Sciatic nerve (tissue), 2 donors: ENCODE data around the gene APC2. TPM values are rescaled to one million over a fixed set of nuclear protein-coding genes. Genes with fewer than 3 reads are reported as not detected.

Source experiments
- ATAC-seq: fragments of 200-7000 bp; cut with Tn5 transposase; one replicate; pipeline ENCODE4 v1.9.1; 2020; ENCODE audit warnings: mild to moderate bottlenecking, moderate library complexity
- DNase-seq: peaks from one replicate; pipeline ENCODE4 v3.0.0-alpha.2; 2020; ENCODE audit warnings: low spot score
- intact Hi-C: fragments of 100-400 bp; cut with DNase I; formaldehyde crosslinking; loops from one replicate; pipeline ENCODE4 v1.14.2; 2022
- total RNA-seq: library from RNA; stranded (reverse); fragmentation: NEBNext Ultra II Directional; extraction: Animal tissue kit (Norgen Biotek cat#: 25700); gene quantifications from one replicate; pipeline ENCODE4 v1.2.1, GENCODE V29; 2021
- donor health status: DM: no; HTN: no; CAD: no.
- donor health status: DM: no; HTN: no; CAD: no.

APC2 gene
- total RNA-seq, 1 donor from 2014 or later, result 6.0 TPM

DNA sequence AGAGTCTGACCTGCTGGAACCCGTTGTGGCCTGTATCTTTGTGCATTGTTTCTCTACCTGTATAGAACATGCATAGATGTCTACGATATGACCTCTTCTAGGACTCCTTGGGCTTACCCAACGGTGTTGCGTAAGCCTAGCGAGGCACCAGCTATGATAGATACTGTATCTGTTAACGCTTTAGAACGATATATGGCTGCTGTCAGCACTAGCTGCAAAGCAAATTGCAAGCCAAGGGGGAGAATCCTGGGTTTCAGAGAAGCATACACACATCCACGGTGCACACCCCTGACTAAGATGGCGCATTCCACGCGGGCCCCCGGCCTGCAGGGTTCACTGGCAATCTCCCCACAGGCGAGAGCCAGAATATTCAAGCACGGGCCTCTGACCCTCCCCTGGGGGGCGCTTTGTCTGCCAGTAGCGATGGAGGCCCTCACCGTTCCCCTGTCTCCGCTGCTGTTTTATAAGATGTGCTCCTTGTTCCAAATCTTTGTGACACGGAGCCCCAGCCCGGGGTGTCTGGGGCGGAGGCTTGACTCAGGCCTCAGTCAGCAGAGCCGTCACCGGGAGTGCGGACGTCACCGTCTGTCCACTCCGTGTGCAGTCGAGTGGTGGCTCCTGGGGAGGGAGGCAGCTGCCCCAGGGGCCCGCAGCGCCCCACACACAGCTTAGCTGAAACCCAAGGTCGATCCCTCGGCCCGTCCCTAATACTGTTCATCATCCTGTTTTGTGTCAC, 24.7 kb upstream of the APC2 start:
- ATAC-seq (no peak), DNase-seq (no peak)
- intact Hi-C loops, result no loop called here

DNA sequence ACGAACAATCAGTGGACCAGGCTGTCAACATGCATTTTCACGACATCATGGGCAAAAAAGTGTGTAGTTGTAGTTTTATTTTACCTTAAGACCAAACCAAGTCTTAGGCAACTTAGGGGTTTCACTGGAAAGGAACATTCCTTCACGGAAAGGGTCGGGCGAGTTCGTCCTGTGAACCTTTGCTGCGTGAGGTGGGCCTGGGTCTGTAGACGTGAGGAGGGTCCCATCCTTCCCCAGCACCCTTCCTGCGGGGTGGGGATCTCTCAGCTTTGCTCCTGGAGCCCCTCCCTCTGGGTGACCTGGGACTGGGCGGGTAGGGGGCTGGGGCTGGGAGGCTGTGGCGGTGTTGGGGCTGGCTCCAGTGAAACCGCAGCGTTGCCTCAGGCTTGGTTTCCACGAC, 24.0 kb upstream of the APC2 start:
- no peak for ATAC-seq
- DNase-seq, result no peak
- intact Hi-C loops, result no loop called here

- ATAC-seq (no peak), DNase-seq (no peak)
- intact Hi-C loops, result no loop called here
These were observed 23.2 kb upstream of the APC2 start for GRCh38 chr19:1426736-1427135.

DNA sequence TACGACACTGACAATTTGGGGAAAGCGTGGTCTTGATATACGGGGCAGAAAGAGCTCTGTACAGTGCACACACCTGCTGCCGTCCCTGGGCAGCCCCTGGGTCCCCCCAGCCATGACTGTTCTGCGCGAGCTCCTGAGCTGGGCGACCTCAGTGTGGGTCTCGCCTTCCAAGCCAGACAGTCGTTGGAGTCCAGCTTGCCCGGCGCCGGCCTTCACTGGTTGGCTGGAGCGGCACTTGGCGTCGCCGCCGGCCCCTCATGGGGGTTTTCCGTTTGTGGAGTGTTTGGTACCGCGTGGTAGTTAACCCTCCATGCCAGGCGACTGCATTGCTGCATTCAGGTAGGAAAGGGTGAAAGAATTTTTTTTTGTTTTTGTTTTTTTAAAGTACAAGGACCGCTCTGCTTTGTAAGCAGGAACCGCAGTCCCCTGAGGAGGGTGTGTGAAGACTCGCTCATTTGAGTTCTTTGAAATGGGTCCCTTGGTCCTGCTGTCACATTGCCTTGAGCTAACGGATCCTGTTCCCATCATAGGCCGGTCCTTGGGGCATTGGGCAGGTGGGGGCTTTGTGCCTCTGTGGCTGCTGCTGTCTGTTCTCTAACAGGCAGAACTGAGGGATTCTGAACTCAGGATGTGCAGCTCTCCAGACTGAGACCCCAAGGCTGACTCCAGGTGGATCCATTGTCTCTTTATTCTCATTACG, 22.6 kb upstream of the APC2 start:
- DNase-seq (no peak), ATAC-seq (no peak)
- intact Hi-C loops, result no loop called here

DNA sequence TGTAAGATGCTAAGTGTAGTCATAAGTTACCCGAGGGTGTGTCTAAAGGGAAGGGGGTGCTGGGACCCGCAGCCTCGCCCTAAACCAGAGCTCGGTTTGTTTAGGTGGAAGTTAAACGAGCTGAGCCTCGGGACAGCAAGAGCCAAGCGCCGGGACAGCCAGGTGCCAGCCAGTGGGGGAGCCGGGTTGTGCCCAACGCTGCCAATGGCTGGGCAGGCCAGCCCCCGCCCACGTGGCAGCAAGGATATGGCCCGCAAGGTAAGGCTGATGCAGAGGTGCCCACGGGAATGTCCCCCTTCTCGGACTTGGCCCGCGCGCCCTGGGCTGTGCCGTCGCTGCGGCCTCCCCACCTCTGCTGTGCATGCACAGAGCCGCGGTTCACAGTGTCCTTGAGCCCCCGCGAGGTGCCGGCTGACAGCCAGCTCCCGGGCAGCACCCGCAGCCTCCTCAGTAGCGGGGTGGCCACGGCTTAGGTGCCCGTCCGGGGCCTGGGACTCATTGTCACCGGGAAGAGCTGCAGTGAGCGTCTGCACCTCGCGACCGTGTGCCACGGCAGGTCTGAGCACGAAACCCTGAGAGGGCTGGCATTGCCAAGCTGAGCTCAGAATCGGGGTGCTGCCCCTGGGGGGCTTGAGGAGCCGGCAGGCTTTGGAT, 21.1 kb upstream of the APC2 start:
- intact Hi-C loops, result no loop called here
- no peak for DNase-seq
- ATAC-seq, result no peak

DNA sequence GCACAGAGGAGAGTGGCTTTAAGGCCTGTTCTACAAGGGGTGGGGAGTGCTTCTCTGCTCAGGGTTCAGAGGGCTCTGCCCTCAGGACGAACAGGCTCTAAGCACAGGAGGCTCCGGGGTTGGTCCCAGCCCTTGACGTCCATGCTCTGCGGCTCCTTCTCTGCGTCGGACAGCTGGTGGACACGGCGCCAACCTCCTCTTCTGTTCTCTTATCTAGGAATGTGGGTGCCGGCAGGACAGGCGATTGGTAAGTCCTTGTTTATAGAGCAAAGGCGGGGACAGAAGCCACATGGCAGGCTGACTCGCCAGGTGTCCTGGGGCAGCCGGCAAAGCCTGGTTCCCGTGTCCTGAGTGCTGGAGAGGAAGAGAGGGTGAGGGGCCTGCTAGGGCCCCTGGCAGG, 20.2 kb upstream of the APC2 start:
- ATAC-seq (no peak), DNase-seq (no peak)

DNA sequence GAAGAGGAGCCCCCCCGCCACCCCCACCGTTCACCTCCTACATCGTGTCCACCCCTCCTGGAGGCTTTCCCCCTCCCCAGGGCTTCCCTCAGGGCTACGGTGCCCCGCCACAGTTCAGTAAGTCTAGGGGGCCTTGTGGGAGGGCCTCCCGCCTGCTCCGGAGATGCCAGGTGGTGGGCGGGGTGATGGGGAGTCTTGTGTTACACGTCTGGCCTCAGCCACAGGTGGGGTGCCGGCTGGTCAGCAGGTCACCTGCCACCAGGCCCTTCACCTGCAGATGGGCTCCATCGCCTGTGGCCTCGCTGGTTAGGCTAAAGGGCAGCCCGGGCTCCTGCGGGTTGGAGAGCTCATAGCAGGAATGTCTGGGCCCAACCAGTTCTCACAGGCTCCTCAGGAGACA, 19.7 kb upstream of the APC2 start:
- ATAC-seq, result no peak
- intact Hi-C loops, result no loop called here

More for the DNA sequence above, 20.2 kb upstream of the APC2 start:
- intact Hi-C loops, result no loop called here

GRCh38 chr19:1431759-1432506, 18.0 kb upstream of the APC2 start:
- DNase-seq (no peak), ATAC-seq (no peak)

More for the DNA sequence above, 19.7 kb upstream of the APC2 start:
- DNase-seq, result no peak

GRCh38 chr19:1432507-1432887, 17.4 kb upstream of the APC2 start:
- DNase-seq (no peak), ATAC-seq (no peak)
- intact Hi-C loops, result no loop called here

More at GRCh38 chr19:1431759-1432506, 18.0 kb upstream of the APC2 start:
- intact Hi-C loops, result no loop called here

DNA sequence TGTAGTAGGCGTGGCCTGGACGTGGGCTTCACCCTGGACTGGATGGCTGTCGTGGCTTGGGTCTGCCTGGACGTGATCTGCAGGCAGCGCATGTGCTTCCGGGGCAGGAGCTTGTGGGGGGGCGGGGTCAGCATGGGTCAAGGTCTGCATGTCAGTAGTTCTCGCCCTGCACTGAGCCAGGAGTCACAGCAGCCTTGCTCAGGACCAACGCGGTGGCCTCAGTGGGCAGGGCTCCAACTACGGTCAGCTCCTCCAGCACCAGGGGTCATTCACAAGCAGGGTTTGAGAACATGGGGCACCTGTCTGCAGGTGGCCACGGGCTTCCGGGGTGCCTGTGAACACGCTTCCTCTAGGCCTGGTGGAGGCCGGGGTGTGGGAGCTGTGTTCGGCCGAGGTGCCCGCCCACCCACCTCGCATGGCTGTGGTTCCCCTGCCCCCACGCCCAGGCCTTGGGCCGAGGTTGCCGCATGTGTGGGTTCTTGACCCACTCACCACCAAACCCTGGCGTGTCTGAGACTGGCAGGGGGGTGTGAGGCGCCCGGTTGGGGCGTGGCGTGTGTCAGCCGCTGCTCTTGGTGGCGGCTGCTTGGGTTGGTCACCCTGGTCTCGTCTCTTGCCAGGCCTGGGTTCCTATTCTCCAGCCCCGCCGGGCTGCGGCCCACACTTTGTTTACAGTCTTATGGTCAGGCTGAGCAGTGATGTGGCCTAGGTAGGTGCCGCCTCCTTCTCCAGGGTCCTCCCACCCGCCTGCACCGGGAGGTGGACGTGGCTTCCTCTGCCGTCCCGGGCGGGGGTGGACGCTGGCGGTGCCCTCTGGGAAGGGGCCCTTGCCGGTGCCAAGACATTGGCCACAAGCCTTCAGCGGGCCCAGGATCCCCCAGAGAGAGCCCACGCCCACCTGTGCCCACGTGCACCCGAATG, 16.5 kb upstream of the APC2 start:
- ATAC-seq (no peak), DNase-seq (no peak)
- intact Hi-C loops, result no loop called here

DNA sequence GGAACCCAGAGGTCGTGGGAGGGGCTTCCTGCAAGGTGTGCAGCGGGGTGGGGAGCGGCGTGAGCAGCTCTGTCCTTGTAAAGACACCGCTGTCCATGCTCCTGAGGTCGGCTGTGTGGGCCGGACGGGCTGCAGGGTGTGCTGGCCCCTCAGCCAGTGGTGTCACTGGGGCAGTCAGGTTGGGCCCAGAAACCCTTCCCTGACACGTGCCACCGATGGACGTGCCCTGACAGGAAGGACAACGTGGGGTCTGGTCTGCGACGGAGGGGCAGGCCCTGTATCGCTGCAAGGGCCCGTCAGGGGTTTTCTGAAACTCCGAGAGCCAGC, 15.9 kb upstream of the APC2 start:
- intact Hi-C loops, result no loop called here
- DNase-seq, result no peak
- ATAC-seq, result no peak

- no peak for ATAC-seq
- DNase-seq, result no peak
- intact Hi-C loops, result no loop called here
These were observed 15.3 kb upstream of the APC2 start for GRCh38 chr19:1434577-1435060.

GRCh38 chr19:1435378-1435989, 14.4 kb upstream of the APC2 start:
- no peak for ATAC-seq
- intact Hi-C loops, result no loop called here

GRCh38 chr19:1437609-1438008, 12.3 kb upstream of the APC2 start:
- intact Hi-C loops, result no loop called here
- no peak for ATAC-seq
- no peak for DNase-seq

More at GRCh38 chr19:1435378-1435989, 14.4 kb upstream of the APC2 start:
- no peak for DNase-seq

DNA sequence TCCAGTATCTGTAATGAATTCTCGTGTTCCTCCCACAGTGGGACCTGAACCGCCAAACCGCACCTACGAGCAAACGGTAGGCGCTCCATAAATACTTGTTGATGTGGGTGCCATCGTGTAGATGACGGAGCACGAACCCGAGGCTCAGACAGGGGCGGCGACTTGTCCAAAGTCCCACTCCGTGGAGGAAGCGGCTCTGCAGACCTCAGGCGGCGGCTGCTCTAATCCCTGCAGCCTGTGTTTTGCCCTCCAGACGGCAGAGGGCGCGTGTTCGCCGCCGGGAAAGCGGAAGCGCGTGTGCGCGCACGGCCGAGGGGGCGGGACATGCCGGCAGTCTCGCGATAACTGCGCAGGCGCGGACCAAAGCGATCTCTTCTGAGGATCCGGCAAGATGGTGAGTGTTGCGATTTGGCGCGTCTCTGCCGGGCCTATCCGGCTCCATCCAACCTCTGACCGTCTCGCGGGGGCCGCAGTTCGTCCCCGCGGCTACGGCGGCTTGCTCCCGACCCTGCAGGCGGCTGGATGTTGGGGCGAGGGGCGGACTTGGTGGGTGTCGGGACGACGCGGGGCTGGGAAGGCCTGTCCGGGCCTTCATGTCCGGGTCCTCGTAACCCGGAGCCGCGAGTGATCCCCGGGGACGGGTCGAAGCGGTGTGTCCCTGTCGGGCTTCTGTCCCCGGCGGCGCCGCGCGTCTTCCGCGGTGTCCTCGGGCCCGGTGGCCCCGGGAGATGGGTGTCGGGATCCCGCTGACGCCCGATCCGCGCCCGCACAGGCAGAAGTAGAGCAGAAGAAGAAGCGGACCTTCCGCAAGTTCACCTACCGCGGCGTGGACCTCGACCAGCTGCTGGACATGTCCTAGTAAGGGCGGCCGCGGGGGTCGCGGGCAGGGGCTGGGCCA, 11.6 kb upstream of the APC2 start, which contains the start of gene RPS15:
TSS of gene RPS15 (plus strand) at position 362 of the 898 bp plus-strand sequence. CDS start at position 392, 30 bp downstream.
- intact Hi-C loops, result no loop called here
- ATAC-seq (peak; percentile 95), DNase-seq (peak; percentile 98)

DNA sequence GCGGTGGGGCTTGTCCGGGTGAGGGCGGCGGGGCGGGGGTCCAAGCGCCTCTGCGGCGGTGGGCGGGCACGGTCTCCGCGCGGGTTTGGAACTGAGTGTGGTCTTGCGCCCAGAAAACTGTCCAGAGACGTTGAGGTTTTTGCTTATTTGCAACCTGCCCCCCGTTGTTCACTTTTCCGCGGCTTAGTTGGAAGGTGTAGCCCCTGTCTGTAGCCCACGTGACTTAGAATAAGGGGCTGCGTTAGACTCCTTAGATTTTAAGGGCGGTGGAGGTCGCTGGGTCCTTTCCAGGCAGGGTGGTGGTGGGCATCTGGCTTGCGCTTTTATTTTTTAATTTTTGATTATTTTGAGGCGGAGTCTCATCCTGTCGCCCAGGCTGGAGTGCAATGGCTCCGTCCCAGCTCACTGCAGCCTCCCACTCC, 11.0 kb upstream of the APC2 start:
- ATAC-seq, result no peak
- intact Hi-C loops, result no loop called here

More for the DNA sequence above, 11.0 kb upstream of the APC2 start:
- DNase-seq, result no peak
